RWPE2 (cell line): ENCODE results near the gene TMA7.
"Not testable (repeated sequence)": the region's sequence is repeated elsewhere in the genome, so short reads cannot be mapped to it uniquely, and the experiment has no call there.

Experiments used
- ATAC-seq: fragments of 200-7000 bp; cut with Tn5 transposase; 3 replicates; pipeline ENCODE4 v1.9.1; 2021; ENCODE audit warnings: low read depth
- DNase-seq: peaks from one replicate; pipeline ENCODE4 v3.0.0-alpha.2; 2020; ENCODE audit warnings: low spot score
- H3K27ac ChIP-seq: fragments of 450-650 bp; 2 replicates; pipeline ENCODE4 v1.5.1; 2017; ENCODE audit warnings: mild to moderate bottlenecking; ENCODE audit not compliant: poor library complexity, severe bottlenecking
- H3K27me3 ChIP-seq: fragments of 250-450 bp; sonication (Bioruptor Pico); 2 replicates; pipeline ENCODE4 v1.5.1; 2021; ENCODE audit warnings: mild to moderate bottlenecking, moderate library complexity; ENCODE audit not compliant: insufficient read depth, poor library complexity, severe bottlenecking
- H3K36me3 ChIP-seq: fragments of 250-450 bp; sonication (Bioruptor Pico); 2 replicates; pipeline ENCODE4 v1.5.1; 2020; ENCODE audit warnings: low read depth, mild to moderate bottlenecking, moderate library complexity
- H3K4me1 ChIP-seq: fragments of 250-450 bp; sonication (Bioruptor Pico); 2 replicates; pipeline ENCODE4 v1.5.1; 2021; ENCODE audit warnings: mild to moderate bottlenecking, moderate library complexity; ENCODE audit not compliant: insufficient read depth, poor library complexity, severe bottlenecking
- H3K4me3 ChIP-seq: fragments of 250-450 bp; sonication (Bioruptor Pico); 2 replicates; pipeline ENCODE4 v1.5.1; 2021; ENCODE audit warnings: mild to moderate bottlenecking, moderate library complexity; ENCODE audit not compliant: severe bottlenecking
- H3K9me3 ChIP-seq: fragments of 250-450 bp; sonication (Bioruptor Pico); 2 replicates; pipeline ENCODE4 v1.5.1; 2021; ENCODE audit warnings: mild to moderate bottlenecking, moderate library complexity; ENCODE audit not compliant: severe bottlenecking
- CTCF ChIP-seq: fragments of 450-650 bp; IDR thresholded peaks from one replicate; pipeline ENCODE4 v1.5.1; 2017; ENCODE audit warnings: mild to moderate bottlenecking, moderate library complexity; ENCODE audit not compliant: poor library complexity, severe bottlenecking

Gene TMA7

GRCh38 chr3:48477959-48478520 lies 38.0 kb downstream of the TMA7 start:
- no peak for TF ChIP-seq CTCF
- ATAC-seq, result no peak
- H3K36me3 ChIP-seq, result 0 out of 2 replicates have a peak, but pooled peaks cover 8% of the 10 kb centered on the region
- DNase-seq, result no peak
- H3K27me3 ChIP-seq, result no peaks in the 10 kb centered on the region
- no peak overlapping the region for H3K27ac ChIP-seq
- H3K4me1 ChIP-seq, result peaks cover 5% of the 10 kb centered on the region
- H3K4me3 ChIP-seq, result no peak overlapping the region
- no peaks in the 10 kb centered on the region for H3K9me3 ChIP-seq

GRCh38 chr3:48478626-48479555 lies 38.8 kb downstream of the TMA7 start:
- no peaks in the 10 kb centered on the region for H3K27me3 ChIP-seq
- TF ChIP-seq CTCF, result no peak
- DNase-seq (no peak), ATAC-seq (no peak; the same call in 2 of the 3 replicates)
- no peak overlapping the region for H3K27ac ChIP-seq
- no peak overlapping the region for H3K4me3 ChIP-seq
- 0 out of 2 replicates have a peak, but pooled peaks cover 8% of the 10 kb centered on the region for H3K36me3 ChIP-seq
- H3K9me3 ChIP-seq, result no peaks in the 10 kb centered on the region
- H3K4me1 ChIP-seq, result no peaks in the 10 kb centered on the region

- H3K27ac ChIP-seq, H3K36me3 ChIP-seq, H3K9me3 ChIP-seq: not testable (repeated sequence)
Observed at GRCh38 chr3:48480891-48481290, 40.8 kb downstream of the TMA7 start.

DNA sequence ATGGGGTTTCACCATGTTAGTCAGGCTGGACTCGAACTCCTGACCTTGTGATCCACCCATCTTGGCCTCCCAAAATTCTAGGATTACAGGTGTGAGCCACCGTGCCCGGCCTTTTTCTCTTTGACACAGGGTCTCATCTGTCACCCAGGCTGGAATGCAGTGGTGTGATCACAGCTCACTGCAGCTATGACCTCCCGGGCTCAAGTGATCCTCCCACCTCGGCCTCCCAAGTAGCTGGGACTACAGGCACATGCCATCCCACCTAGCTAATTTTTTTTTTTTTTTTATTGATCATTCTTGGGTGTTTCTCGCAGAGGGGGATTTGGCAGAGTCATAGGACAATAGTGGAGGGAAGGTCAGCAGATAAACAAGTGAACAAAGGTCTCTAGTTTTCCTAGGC lies 42.8 kb downstream of the TMA7 start:
- not testable (repeated sequence) for H3K9me3 ChIP-seq, H3K4me1 ChIP-seq, H3K27me3 ChIP-seq, H3K36me3 ChIP-seq, DNase-seq, H3K4me3 ChIP-seq, H3K27ac ChIP-seq, ATAC-seq

More at GRCh38 chr3:48480891-48481290, 40.8 kb downstream of the TMA7 start:
- not testable (repeated sequence) for H3K4me1 ChIP-seq, H3K4me3 ChIP-seq, DNase-seq, H3K27me3 ChIP-seq, ATAC-seq

GRCh38 chr3:48486952-48487351 lies 46.9 kb downstream of the TMA7 start:
- H3K36me3 ChIP-seq, result no peaks in the 10 kb centered on the region
- no peaks in the 10 kb centered on the region for H3K9me3 ChIP-seq
- no peak for TF ChIP-seq CTCF
- DNase-seq (no peak), ATAC-seq (no peak)
- no peaks in the 10 kb centered on the region for H3K27me3 ChIP-seq
- no peak overlapping the region for H3K27ac ChIP-seq
- H3K4me1 ChIP-seq, result peaks cover 5% of the 10 kb centered on the region
- no peak overlapping the region for H3K4me3 ChIP-seq
